Body of pancreas (tissue), 4 donors: ENCODE results near the gene C11orf98. TPM values are rescaled to one million over a fixed set of nuclear protein-coding genes. Genes with fewer than 3 reads are reported as not detected.

Source experiments
- ATAC-seq: fragments of 150-250 bp; one replicate; pipeline ENCODE4 v1.9.1; 2016
- DNase-seq, 4 donors: peaks; one replicate each; pipeline ENCODE4 v3.0.0-alpha.2; 2019
- H3K27ac ChIP-seq, 4 donors: fragments of 200-600 bp; sonication (generic); 1 replicate in 3 of 4; 2 replicates in 1 of 4; pipeline versions ENCODE4 v1.5.1 to v1.6.1; 2016 to 2019; ENCODE audit warnings: mild to moderate bottlenecking in 1 of 4, mixed read lengths in 1 of 4, moderate library complexity in 1 of 4
- H3K27me3 ChIP-seq, 2 donors: fragments of 200-600 bp; sonication (generic); one replicate each; pipeline ENCODE4 v1.6.0; 2016; ENCODE audit warnings: mild to moderate bottlenecking in 1 of 2
- H3K36me3 ChIP-seq, 2 donors: fragments of 200-600 bp; sonication (generic); replicated peaks in 1 of 2; 2 replicates each; pipeline ENCODE4 v1.5.1; 2016; ENCODE audit warnings: low read depth in 2 of 2; ENCODE audit not compliant: insufficient read depth in 1 of 2
- H3K4me1 ChIP-seq: fragments of 200-600 bp; sonication (generic); one replicate; pipeline ENCODE4 v1.6.0; 2016
- H3K4me3 ChIP-seq, 2 donors: fragments of 200-600 bp; sonication (generic); 1 replicate in 1 of 2; 2 replicates in 1 of 2; pipeline ENCODE4 v1.5.1; 2016 to 2019
- H3K9me3 ChIP-seq, 3 donors: fragments of 200-600 bp; sonication (generic); 1 replicate in 2 of 3; 2 replicates in 1 of 3; pipeline ENCODE4 v1.5.1; 2016
- POLR2A ChIP-seq, 3 donors: fragments of 450-650 bp; IDR thresholded peaks; one replicate each; pipeline ENCODE4 v1.6.1; 2016; ENCODE audit warnings: antibody characterized with exemption in 3 of 3, mild to moderate bottlenecking in 2 of 3
- WGBS, 2 donors: methylation state at CpG; one replicate each; pipeline ENCODE4 v1.1.5; 2017; 5-methylcytosine and 5-hydroxymethylcytosine counted together
- intact Hi-C: fragments of 100-400 bp; cut with DNase I; formaldehyde crosslinking; loops from one replicate; pipeline ENCODE4 v1.15.1; 2023
- total RNA-seq, 2 donors: library from RNA; depleted of rRNA; stranded (reverse); fragments of >200 nt; gene quantifications; one replicate each; pipeline ENCODE4 v1.1.0, GENCODE V29; 2016
- TF ChIP-seq, protein P1 (sequence below), 7 experiments: fragments of 450-650 bp in 4 of 7; fragments of 200-600 bp in 3 of 7; sonication (generic) in 3 of 7; IDR thresholded peaks; one replicate each; pipeline ENCODE4 v1.5.1; 2016 to 2019; ENCODE audit warnings: antibody characterized with exemption in 7 of 7

The C11orf98 gene
- total RNA-seq, 2 donors from 2014 or later: 18.2 to 24.4 TPM

DNA sequence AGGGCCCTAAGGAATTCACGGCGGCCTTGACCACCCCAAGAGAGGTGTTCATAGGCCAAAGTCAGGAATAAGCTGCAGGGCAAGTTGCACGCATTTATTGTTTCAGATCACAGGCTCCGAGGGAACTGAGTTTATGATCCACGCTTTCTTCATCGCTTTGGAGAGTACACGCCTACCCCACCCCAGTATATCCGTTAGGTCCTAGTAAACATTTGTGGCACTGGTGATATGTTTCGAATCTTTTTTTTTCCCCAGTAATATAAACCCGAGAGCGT, 19.4 kb downstream of the C11orf98 start:
- WGBS, 2 donors: 12 to 13% methylated on average over 11 of the region's 11 CpGs
- no peaks in the 10 kb centered on the region for H3K9me3 ChIP-seq
- H3K27me3 ChIP-seq: no peaks in the 10 kb centered on the region
- TF ChIP-seq, protein P1, sequence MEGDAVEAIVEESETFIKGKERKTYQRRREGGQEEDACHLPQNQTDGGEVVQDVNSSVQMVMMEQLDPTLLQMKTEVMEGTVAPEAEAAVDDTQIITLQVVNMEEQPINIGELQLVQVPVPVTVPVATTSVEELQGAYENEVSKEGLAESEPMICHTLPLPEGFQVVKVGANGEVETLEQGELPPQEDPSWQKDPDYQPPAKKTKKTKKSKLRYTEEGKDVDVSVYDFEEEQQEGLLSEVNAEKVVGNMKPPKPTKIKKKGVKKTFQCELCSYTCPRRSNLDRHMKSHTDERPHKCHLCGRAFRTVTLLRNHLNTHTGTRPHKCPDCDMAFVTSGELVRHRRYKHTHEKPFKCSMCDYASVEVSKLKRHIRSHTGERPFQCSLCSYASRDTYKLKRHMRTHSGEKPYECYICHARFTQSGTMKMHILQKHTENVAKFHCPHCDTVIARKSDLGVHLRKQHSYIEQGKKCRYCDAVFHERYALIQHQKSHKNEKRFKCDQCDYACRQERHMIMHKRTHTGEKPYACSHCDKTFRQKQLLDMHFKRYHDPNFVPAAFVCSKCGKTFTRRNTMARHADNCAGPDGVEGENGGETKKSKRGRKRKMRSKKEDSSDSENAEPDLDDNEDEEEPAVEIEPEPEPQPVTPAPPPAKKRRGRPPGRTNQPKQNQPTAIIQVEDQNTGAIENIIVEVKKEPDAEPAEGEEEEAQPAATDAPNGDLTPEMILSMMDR (IDR thresholded peaks at IDR 0.05): no peak
- no peak for TF ChIP-seq POLR2A (IDR thresholded peaks at IDR 0.05)
- DNase-seq (no peak), ATAC-seq (no peak)
- peak overlapping the region; percentile 84 to 98 for H3K4me3 ChIP-seq
- H3K4me1 ChIP-seq: peaks cover 34% of the 10 kb centered on the region
- peaks cover 0 to 7% of the 10 kb centered on the region in 2 donors for H3K36me3 ChIP-seq
- H3K27ac ChIP-seq: peak overlapping the region; percentile 79 to 92 (median 84)
- intact Hi-C loops: no loop called here

DNA sequence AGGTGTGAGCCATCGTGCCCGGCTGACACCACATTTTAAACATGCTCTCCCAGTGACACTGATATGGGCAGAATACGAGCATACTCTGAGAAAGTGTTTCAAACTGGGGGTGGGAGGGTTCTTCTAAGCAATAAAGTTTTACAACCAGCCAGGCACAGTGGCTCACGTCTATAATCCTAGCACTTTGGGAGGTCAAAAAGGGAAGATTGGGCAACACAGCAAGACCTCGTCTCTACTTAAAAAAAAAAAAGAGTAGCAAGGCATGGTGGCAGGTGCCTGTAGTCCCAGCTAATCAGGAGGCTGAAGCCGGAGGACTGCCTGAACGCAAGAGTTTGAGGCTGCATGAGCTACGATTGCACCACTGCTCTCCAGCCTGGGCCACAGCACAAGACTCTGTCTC, 20.8 kb downstream of the C11orf98 start:
- Histone ChIP-seq H3K4me3 (no peak overlapping the region), H3K27me3 (no peaks in the 10 kb centered on the region), H3K9me3 (no peaks in the 10 kb centered on the region), H3K4me1 (peaks cover 34% of the 10 kb centered on the region), H3K27ac (peak overlapping the region in 1 of 4 donors; percentile 13), H3K36me3 (peaks cover 0 to 6% of the 10 kb centered on the region in 2 donors)
- TF ChIP-seq POLR2A (IDR thresholded peaks at IDR 0.05): no peak
- TF ChIP-seq, protein P1 (IDR thresholded peaks at IDR 0.05): no peak
- DNase-seq (no peak), ATAC-seq (no peak)
- intact Hi-C loops: no loop called here
- WGBS, 2 donors: 81 to 86% methylated on average over 8 of the region's 8 CpGs

DNA sequence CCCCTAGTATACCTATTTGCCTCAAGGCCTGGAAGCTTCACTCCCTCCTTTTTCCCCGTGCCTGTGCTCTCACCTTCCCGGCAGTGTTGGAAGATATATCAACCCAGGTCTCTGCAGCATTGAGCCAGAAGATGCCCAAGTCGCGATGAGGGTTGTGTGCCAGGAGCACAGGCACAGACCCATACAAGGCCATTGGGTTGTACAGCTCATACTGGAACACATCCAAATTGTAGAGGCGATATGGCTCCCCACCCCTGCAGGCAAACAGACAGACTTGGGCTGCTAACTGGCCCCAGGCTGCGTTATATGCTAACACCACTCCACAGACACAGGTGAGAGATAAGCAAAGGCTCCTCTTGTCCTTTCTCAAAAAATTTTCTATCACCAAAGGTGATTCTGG, 32.5 kb downstream of the C11orf98 start:
- Histone ChIP-seq H3K27me3 (no peaks in the 10 kb centered on the region), H3K9me3 (no peaks in the 10 kb centered on the region), H3K4me1 (no peaks in the 10 kb centered on the region), H3K4me3 (no peak overlapping the region), H3K36me3 (peaks cover 46 to 65% of the 10 kb centered on the region in 2 donors), H3K27ac (no peak overlapping the region)
- 76 to 78% methylated on average over 2 to 6 of the region's 6 CpGs for WGBS, 2 donors
- no peak for DNase-seq
- TF ChIP-seq, protein P1 (IDR thresholded peaks at IDR 0.05): no peak
- no peak for TF ChIP-seq POLR2A (IDR thresholded peaks at IDR 0.05)
- no peak for ATAC-seq
- intact Hi-C loops: no loop called here

DNA sequence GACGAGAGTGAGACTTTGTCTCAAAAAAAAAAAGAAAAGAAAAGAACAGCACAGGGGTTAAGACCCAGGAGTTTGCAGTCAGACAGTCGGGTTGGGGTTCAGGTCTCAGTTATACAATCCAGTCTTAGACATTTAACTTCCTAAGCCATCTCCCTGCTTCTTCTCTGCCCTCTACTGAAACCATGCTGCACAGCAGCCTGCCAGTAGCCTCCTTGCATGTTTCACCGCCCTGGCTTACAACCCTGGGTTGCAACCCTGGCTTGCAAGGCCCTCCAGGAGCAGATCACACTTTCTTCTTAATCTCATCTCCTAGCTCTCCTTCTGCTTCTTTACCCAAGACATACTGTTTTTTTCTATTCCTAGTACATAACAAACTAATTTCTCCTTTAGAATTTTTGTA, 37.3 kb downstream of the C11orf98 start:
- TF ChIP-seq POLR2A (IDR thresholded peaks at IDR 0.05): no peak
- TF ChIP-seq, protein P1 (IDR thresholded peaks at IDR 0.05): no peak
- DNase-seq (no peak), ATAC-seq (no peak)
- Histone ChIP-seq H3K27ac (no peak overlapping the region), H3K4me3 (no peak overlapping the region), H3K4me1 (no peaks in the 10 kb centered on the region), H3K9me3 (no peaks in the 10 kb centered on the region), H3K36me3 (peaks cover 36 to 64% of the 10 kb centered on the region in 2 donors), H3K27me3 (no peaks in the 10 kb centered on the region)
- 91 to 98% methylated on average over 3 of the region's 3 CpGs for WGBS, 2 donors
- intact Hi-C loops: no loop called here

DNA sequence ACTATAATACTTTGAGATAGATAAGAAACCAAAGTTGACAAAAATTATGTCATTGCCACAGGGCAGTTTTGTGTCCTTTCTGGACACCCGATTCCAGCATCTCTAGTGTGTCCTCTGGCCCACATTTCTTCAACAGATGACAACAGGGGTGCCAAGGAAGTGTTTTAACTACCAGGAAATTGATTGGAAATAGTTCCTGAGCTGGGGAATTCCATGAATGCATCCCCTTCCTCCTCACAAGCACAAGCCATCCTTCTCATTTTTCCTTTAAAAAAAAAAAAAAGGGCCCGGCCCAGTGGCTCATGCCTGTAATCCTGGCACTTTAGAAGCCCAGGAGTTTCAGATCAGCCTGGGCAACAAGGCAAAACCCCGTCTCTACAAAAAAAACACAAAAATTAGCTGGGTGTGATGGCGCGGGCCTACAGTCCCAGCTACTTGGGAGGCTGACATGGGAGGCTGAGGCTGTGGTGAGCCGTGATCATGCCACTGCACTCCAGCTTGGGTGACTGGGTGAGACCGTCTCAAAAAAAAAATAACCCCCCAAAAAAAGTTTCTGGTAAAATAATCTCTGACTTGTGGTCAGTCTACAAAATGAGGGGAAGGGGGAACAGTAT, 42.4 kb downstream of the C11orf98 start:
- WGBS, 2 donors: 83 to 84% methylated on average over 7 of the region's 7 CpGs
- intact Hi-C loops: no loop called here
- Histone ChIP-seq H3K9me3 (no peaks in the 10 kb centered on the region), H3K27me3 (no peaks in the 10 kb centered on the region), H3K4me3 (no peak overlapping the region), H3K4me1 (peaks cover 19% of the 10 kb centered on the region), H3K36me3 (peaks cover 15 to 23% of the 10 kb centered on the region in 2 donors), H3K27ac (peak overlapping the region; percentile 40 to 86 (median 80))
- ATAC-seq: no peak
- no peak for TF ChIP-seq POLR2A (IDR thresholded peaks at IDR 0.05)
- TF ChIP-seq, protein P1 (IDR thresholded peaks at IDR 0.05): no peak
- DNase-seq: no peak
